Measurements from ENCODE around the gene ADGRG3. TPM values are rescaled to one million over a fixed set of nuclear protein-coding genes. Genes with fewer than 3 reads are reported as not detected.

Gene ADGRG3
- total and polyA plus RNA-seq, 10 of the 15 experiments (the other 5 are each of a cell fraction or from before 2014, with no cell fraction given), result 0.10 to 0.11 (median 0.10) TPM; not detected in 7

DNA sequence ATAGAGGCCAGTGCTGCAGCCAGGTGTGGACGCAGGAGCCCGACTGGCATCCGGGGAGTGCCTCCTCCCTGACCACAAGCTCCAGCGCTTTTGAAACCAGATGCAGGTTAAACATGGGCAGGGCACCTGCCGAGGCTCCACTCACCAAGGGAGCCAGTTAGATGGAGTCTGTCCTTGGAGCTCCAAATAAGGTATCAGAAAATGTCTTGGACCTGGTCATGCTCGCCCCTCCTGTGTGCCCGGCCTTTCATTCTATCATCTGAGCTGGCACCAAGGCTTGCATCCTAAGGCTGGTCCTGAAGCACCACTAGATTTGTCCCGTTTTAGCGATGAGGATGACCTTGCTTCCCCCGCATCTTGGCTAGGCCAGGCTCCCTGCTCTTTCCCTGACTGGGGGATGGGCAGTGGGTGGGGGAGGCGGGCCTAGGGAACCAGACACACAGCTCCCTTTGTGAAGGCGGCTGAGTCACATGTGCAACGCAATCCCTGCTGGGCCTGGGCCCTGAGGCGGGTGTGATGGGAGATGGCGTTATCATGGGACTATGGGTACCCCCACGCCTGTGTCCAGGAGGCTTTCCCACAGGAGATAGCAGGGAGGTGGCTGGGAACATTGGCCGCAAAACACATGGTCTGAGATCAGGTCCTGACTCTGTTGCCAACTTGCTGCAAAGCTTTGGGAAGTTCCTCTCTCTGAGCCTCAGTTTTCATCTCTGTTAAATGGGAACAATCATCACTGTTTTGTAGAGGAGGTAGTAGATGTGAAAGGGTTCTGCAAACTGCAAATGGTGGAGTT, 44.7 kb upstream of the ADGRG3 start:
- TF ChIP-seq SMAD5 (IDR thresholded peaks at IDR 0.05; ENCODE audit: low read depth) (no peak), RCOR1 (conservative IDR thresholded peaks at IDR 0.05; ENCODE audit: low read depth, low read length) (no peak), SMARCA5 (IDR thresholded peaks at IDR 0.05) (no peak), EP300 (IDR thresholded peaks at IDR 0.05; ENCODE audit: borderline replicate concordance in 1 of 2, control insufficient read depth in 1 of 2, low read depth in 2 of 2, low read length in 2 of 2) (no peak), RBBP5 (conservative IDR thresholded peaks at IDR 0.05) (no peak), SP1 (IDR thresholded peaks at IDR 0.05; ENCODE audit: low read depth, low read length) (no peak), TARDBP (IDR thresholded peaks at IDR 0.05; ENCODE audit: borderline replicate concordance) (no peak), STAT3 (IDR thresholded peaks at IDR 0.05; ENCODE audit: low read depth, low read length) (no peak), NRF1 (conservative IDR thresholded peaks at IDR 0.05; ENCODE audit: low read depth, low read length) (no peak), ZNF24 (IDR thresholded peaks at IDR 0.05) (no peak), FOXK2 (IDR thresholded peaks at IDR 0.05) (no peak), ZNF274 (IDR thresholded peaks at IDR 0.05; ENCODE audit: insufficient read depth, insufficient read length) (no peak), KDM1A (IDR thresholded peaks at IDR 0.05; ENCODE audit: borderline replicate concordance) (no peak)
- TF ChIP-seq, protein P1, sequence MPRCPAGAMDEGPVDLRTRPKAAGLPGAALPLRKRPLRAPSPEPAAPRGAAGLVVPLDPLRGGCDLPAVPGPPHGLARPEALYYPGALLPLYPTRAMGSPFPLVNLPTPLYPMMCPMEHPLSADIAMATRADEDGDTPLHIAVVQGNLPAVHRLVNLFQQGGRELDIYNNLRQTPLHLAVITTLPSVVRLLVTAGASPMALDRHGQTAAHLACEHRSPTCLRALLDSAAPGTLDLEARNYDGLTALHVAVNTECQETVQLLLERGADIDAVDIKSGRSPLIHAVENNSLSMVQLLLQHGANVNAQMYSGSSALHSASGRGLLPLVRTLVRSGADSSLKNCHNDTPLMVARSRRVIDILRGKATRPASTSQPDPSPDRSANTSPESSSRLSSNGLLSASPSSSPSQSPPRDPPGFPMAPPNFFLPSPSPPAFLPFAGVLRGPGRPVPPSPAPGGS (IDR thresholded peaks at IDR 0.05; ENCODE audit: borderline replicate concordance, insufficient read depth, low read depth, low read length, poor library complexity, severe bottlenecking), result no peak
- 53% methylated on average over 17 of the region's 17 CpGs for WGBS (ENCODE audit: insufficient coverage, insufficient replicate concordance, low lambda C conversion rate, missing lambda C conversion rate)
- ChIA-PET RAD21 (ENCODE audit: unreplicated experiment) (interaction anchor here (1.8 kb wide), 1 partner anchor 13 kb away, joined by 7 read pairs; no protein-coding TSS in a partner anchor), POLR2A (interaction anchor here (0.6 to 1.0 kb wide), 2 partner anchors 11 to 13 kb away, joined by 3 to 7 read pairs; no protein-coding TSS in a partner anchor), SMC1A (ENCODE audit: uncharacterized antibody, unreplicated experiment) (interaction anchor here (1.0 to 2.8 kb wide), 3 partner anchors 9 to 25 kb away, joined by 3 to 11 read pairs (median 3); no protein-coding TSS in a partner anchor), CTCF (interaction anchor here (0.6 to 1.3 kb wide), 6 partner anchors 10 to 34 kb away, joined by 3 to 5 read pairs (median 3); no protein-coding TSS in a partner anchor)
- Histone ChIP-seq H3K79me2 (ENCODE audit: control insufficient read depth, insufficient read depth, low read length) (no peaks in the 10 kb centered on the region), H3K36me3 (ENCODE audit: control insufficient read depth in 2 of 2, insufficient read depth in 2 of 2, low read length in 1 of 2) (no peaks in the 10 kb centered on the region), H3K27me3 (replicated peaks in 1 of 2; ENCODE audit: control insufficient read depth in 2 of 2, insufficient read depth in 2 of 2, low read length in 1 of 2) (peaks cover 0 to 3% of the 10 kb centered on the region in 2 experiments; a peak in 1 of 4 replicates), H3K9me3 (replicated peaks; ENCODE audit: control insufficient read depth, insufficient read depth, low read length) (no peaks in the 10 kb centered on the region), H3K4me1 (ENCODE audit: control insufficient read depth, insufficient read depth, low read length) (no peaks in the 10 kb centered on the region), H2AFZ (ENCODE audit: control insufficient read depth, low read depth, low read length) (no peak overlapping the region), H3K27ac (ENCODE audit: control insufficient read depth, insufficient read depth) (no peak overlapping the region), H4K20me1 (ENCODE audit: control insufficient read depth, insufficient read depth) (no peaks in the 10 kb centered on the region), H3K4me2 (ENCODE audit: control insufficient read depth, insufficient read depth) (no peak overlapping the region), H3K4me3 (no peak overlapping the region), H3K9ac (ENCODE audit: control insufficient read depth, insufficient read depth, low read length) (no peak overlapping the region)
- ATAC-seq, result no peak
- intact Hi-C loops (cut with micrococcal nuclease; ENCODE audit: unreplicated experiment) (no loop called here), in situ Hi-C loops (cut with MboI) (no loop called here)
- DNase-seq (ENCODE audit: low read depth, low spot score), result no peak
- no TSS peak for BruUV-seq (replicated peaks)
- no peak for FAIRE-seq
